CD4-positive, alpha-beta T cell (primary cell): ENCODE data around the gene KCNAB1. TPM values are rescaled to one million over a fixed set of nuclear protein-coding genes. Genes with fewer than 3 reads are reported as not detected.

ENCODE experiments used
- ATAC-seq: fragments of 200-7000 bp; cut with Tn5 transposase; one replicate; pipeline ENCODE4 v1.10.0; 2022; ENCODE audit warnings: mild to moderate bottlenecking; ENCODE audit not compliant: poor library complexity
- CTCF ChIA-PET: fragments of 350-600 bp; sonication (Branson Sonifier 250); formaldehyde crosslinking; loops from one replicate; lab custom pipeline; 2021; ENCODE audit warnings: antibody characterized with exemption, inconsistent platforms; lab: Charles Lee
- POLR2A ChIA-PET: fragments of 350-600 bp; sonication (Branson Sonifier 250); formaldehyde crosslinking; loops from one replicate; lab custom pipeline; 2021; ENCODE audit warnings: antibody characterized with exemption, inconsistent platforms; lab: Charles Lee
- DNase-seq, 14 experiments: peaks; one replicate each; pipeline ENCODE4 v3.0.0-alpha.2; 2013 to 2020; ENCODE audit warnings: mixed read lengths in 2 of 14
- H3K27ac ChIP-seq, 2 donors: one replicate each; pipeline versions ENCODE4 v1.5.1 to v1.7.0; 2013; ENCODE audit warnings: low read length in 2 of 2, low read depth in 1 of 2, mild to moderate bottlenecking in 1 of 2
- H3K27me3 ChIP-seq, 2 experiments: 1 replicate in 1 of 2; 2 replicates in 1 of 2; pipeline versions ENCODE4 v1.6.1 to v1.7.0; 2013; ENCODE audit warnings: low read length in 2 of 2, control low read depth in 1 of 2, mild to moderate bottlenecking in 1 of 2, moderate library complexity in 1 of 2; ENCODE audit not compliant: insufficient read depth in 2 of 2, control insufficient read depth in 1 of 2
- H3K36me3 ChIP-seq: one replicate; pipeline ENCODE4 v1.6.1; 2013; ENCODE audit warnings: low read length, control low read depth; ENCODE audit not compliant: insufficient read depth
- H3K4me1 ChIP-seq: one replicate; pipeline ENCODE4 v1.6.1; 2013; ENCODE audit warnings: low read length, control low read depth; ENCODE audit not compliant: insufficient read depth
- H3K4me3 ChIP-seq: one replicate; pipeline ENCODE4 v1.5.1; 2013; ENCODE audit warnings: mild to moderate bottlenecking, low read length, moderate library complexity
- H3K9me3 ChIP-seq, 2 experiments: 1 replicate in 1 of 2; 2 replicates in 1 of 2; pipeline versions ENCODE4 v1.6.1 to v1.7.0; 2013; ENCODE audit warnings: low read length in 2 of 2, mild to moderate bottlenecking in 2 of 2, control low read depth in 1 of 2, moderate library complexity in 1 of 2; ENCODE audit not compliant: control insufficient read depth in 1 of 2, insufficient read depth in 1 of 2
- H3K27ac Mint-ChIP-seq: one replicate; pipeline ENCODE4 v1.8.0; 2020; ENCODE audit warnings: mixed read lengths
- H3K27me3 Mint-ChIP-seq: one replicate; pipeline ENCODE4 v1.8.0; 2021; ENCODE audit warnings: mixed read lengths
- H3K36me3 Mint-ChIP-seq: one replicate; pipeline ENCODE4 v1.8.0; 2021; ENCODE audit warnings: low read depth, mixed read lengths
- H3K4me1 Mint-ChIP-seq: one replicate; pipeline ENCODE4 v1.8.0; 2021; ENCODE audit warnings: low read depth, mixed read lengths
- H3K4me3 Mint-ChIP-seq: one replicate; pipeline ENCODE4 v1.8.0; 2020; ENCODE audit warnings: mild to moderate bottlenecking, mixed read lengths
- H3K9me3 Mint-ChIP-seq: one replicate; pipeline ENCODE4 v1.8.0; 2020; ENCODE audit warnings: mixed read lengths
- CTCF ChIP-seq: fragments of 200-600 bp; IDR thresholded peaks from one replicate; pipeline ENCODE4 v1.8.0; 2022; ENCODE audit warnings: antibody characterized with exemption, mild to moderate bottlenecking
- intact Hi-C, 2 experiments: fragments of 100-400 bp; cut with DNase I in 1 of 2; cut with micrococcal nuclease in 1 of 2; formaldehyde crosslinking; loops; one replicate each; pipeline versions ENCODE4 v1.15.1 to v1.9.0; 2023 to 2025; cut with DNase I, micrococcal nuclease
- total RNA-seq, 174 experiments: library from RNA in 2 of 174; stranded (reverse) in 2 of 174; gene quantifications; one replicate each; pipeline ENCODE4 v1.2.3 and lab custom pipeline; 2021 to 2026

The KCNAB1 gene
- total RNA-seq, 2 experiments from 2014 or later: 0.14 TPM; not detected in 1

DNA sequence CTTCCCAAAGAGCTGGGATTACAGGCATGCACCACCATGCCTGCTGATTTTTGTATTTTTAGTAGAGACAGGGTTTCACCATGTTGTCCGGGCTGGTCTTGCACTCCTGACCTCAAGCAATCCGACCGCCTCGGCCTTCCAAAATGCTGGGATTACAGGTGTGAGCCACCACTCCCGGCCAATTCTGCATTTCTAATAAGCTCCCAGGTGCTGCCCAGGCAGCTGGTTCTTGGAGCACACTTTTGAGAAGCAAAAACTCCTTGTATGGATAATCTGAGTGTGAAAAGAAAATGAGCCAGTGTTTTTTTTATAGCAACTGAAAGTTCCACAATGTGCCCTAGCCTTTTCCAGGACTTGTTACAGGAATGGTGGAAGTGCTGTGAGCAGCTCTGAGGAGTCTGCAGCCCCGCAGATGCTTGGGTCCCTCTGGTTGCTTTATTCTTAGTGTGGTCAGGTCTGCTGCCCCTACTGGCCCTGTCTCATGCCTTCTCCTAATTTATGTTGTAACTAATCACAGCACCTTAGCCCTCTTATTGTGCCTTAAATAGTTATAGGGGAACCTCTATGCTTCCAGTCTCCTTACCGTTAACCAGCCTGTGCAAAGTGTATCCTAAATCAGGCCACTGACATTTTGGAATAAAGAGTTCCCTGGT is 13.5 kb upstream of the KCNAB1 start:
- Mint-ChIP-seq H3K9me3 (no peaks in the 10 kb centered on the region), H3K27ac (no peak overlapping the region), H3K4me1 (no peaks in the 10 kb centered on the region), H3K36me3 (no peaks in the 10 kb centered on the region), H3K4me3 (no peak overlapping the region), H3K27me3 (peaks cover 10% of the 10 kb centered on the region)
- Histone ChIP-seq H3K27me3 (no peaks in the 10 kb centered on the region), H3K9me3 (no peaks in the 10 kb centered on the region), H3K4me3 (no peak overlapping the region), H3K4me1 (no peaks in the 10 kb centered on the region), H3K36me3 (no peaks in the 10 kb centered on the region), H3K27ac (no peak overlapping the region)
- CTCF ChIA-PET: no interaction called here
- no peak for TF ChIP-seq CTCF
- ATAC-seq (no peak), DNase-seq (no peak)
- POLR2A ChIA-PET: no interaction called here
- intact Hi-C loops: no loop called here

GRCh38 chr3:156107504-156107903 is 12.9 kb upstream of the KCNAB1 start:
- no peak overlapping the region for H3K27ac Mint-ChIP-seq
- no peaks in the 10 kb centered on the region for H3K9me3 ChIP-seq
- ChIA-PET CTCF (no interaction called here), POLR2A (no interaction called here)
- H3K4me3 Mint-ChIP-seq: no peak overlapping the region
- no peaks in the 10 kb centered on the region for H3K4me1 ChIP-seq
- H3K9me3 Mint-ChIP-seq: no peaks in the 10 kb centered on the region
- H3K4me3 ChIP-seq: no peak overlapping the region
- DNase-seq (no peak), ATAC-seq (no peak)
- H3K36me3 ChIP-seq: no peaks in the 10 kb centered on the region
- H3K36me3 Mint-ChIP-seq: no peaks in the 10 kb centered on the region
- H3K27me3 Mint-ChIP-seq: peaks cover 10% of the 10 kb centered on the region
- no peaks in the 10 kb centered on the region for H3K4me1 Mint-ChIP-seq
- intact Hi-C loops: no loop called here
- no peak overlapping the region for H3K27ac ChIP-seq
- no peaks in the 10 kb centered on the region for H3K27me3 ChIP-seq
- no peak for TF ChIP-seq CTCF

- H3K9me3 Mint-ChIP-seq: no peaks in the 10 kb centered on the region
Measured at GRCh38 chr3:156108616-156109015, 11.8 kb upstream of the KCNAB1 start.

More at GRCh38 chr3:156108616-156109015, 11.8 kb upstream of the KCNAB1 start:
- ChIA-PET POLR2A (no interaction called here), CTCF (no interaction called here)
- Histone ChIP-seq H3K9me3 (no peaks in the 10 kb centered on the region), H3K4me1 (no peaks in the 10 kb centered on the region), H3K4me3 (no peak overlapping the region), H3K36me3 (no peaks in the 10 kb centered on the region), H3K27ac (no peak overlapping the region), H3K27me3 (no peaks in the 10 kb centered on the region)
- Mint-ChIP-seq H3K27me3 (peaks cover 11% of the 10 kb centered on the region), H3K4me1 (no peaks in the 10 kb centered on the region), H3K36me3 (no peaks in the 10 kb centered on the region), H3K27ac (no peak overlapping the region), H3K4me3 (no peak overlapping the region)
- DNase-seq (no peak), ATAC-seq (no peak)
- intact Hi-C loops: no loop called here
- no peak for TF ChIP-seq CTCF
